ENCODE measurements around the gene ACER3.

DNA sequence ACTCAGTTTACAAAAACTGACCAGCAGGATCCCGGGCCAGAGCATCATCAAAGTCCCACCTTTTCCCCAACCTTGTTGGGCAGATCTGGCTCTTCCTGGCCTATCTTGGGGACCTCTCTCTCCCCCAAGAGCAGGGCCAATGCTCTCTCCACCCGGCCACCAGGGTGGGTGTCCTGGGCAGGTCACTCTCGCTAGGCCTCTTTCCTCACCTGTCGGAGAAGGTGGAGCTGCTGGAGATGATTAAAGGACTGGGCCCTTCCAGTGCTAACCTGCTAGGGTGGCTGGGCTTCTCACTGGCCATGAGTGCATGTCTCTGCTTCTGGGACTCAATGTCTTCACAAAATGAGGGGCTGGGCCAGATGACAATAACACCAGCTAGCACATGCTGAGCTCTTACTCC is 203.1 kb downstream of the ACER3 start:
- TF ChIP-seq POLR2A (IDR thresholded peaks at IDR 0.05) (no peak), CTCF (IDR thresholded peaks at IDR 0.05) (no peak), POLR2AphosphoS5 (IDR thresholded peaks at IDR 0.05; ENCODE audit: insufficient read depth in 1 of 2, low read depth in 1 of 2) (no peak)
